ENCODE results near the gene RABGGTA.

Gene RABGGTA

GRCh38 chr14:24308342-24309124 lies 37.1 kb upstream of the RABGGTA start:
- TF ChIP-seq TAF1 (IDR thresholded peaks at IDR 0.05; ENCODE audit: borderline replicate concordance, insufficient read depth, low read length) (no peak), SIN3A (IDR thresholded peaks at IDR 0.05; ENCODE audit: borderline replicate concordance, insufficient read depth, low read length) (no peak), FOXP2 (optimal IDR thresholded peaks at IDR 0.05; ENCODE audit: borderline replicate concordance, extremely low read depth, extremely low read length, insufficient read depth) (no peak), POLR2AphosphoS5 (IDR thresholded peaks at IDR 0.05; ENCODE audit: low read depth, low read length) (no peak), REST (IDR thresholded peaks at IDR 0.05; ENCODE audit: insufficient read depth in 1 of 2, low read depth in 2 of 2, low read length in 2 of 2) (no peak)

- no peak for TF ChIP-seq FOXP2 (optimal IDR thresholded peaks at IDR 0.05; ENCODE audit: borderline replicate concordance, extremely low read depth, extremely low read length, insufficient read depth)
- no peak for TF ChIP-seq POLR2AphosphoS5 (IDR thresholded peaks at IDR 0.05; ENCODE audit: low read depth, low read length)
- no peak for TF ChIP-seq REST (IDR thresholded peaks at IDR 0.05; ENCODE audit: insufficient read depth in 1 of 2, low read depth in 2 of 2, low read length in 2 of 2)
- TF ChIP-seq TAF1 (IDR thresholded peaks at IDR 0.05; ENCODE audit: borderline replicate concordance, insufficient read depth, low read length): no peak
- no peak for TF ChIP-seq SIN3A (IDR thresholded peaks at IDR 0.05; ENCODE audit: borderline replicate concordance, insufficient read depth, low read length)
Measured at GRCh38 chr14:24307575-24308341, 36.4 kb upstream of the RABGGTA start, which contains the start of gene CIDEB. Gene CIDEB, minus strand, starts transcription at chr14:24307977. Its CDS starts 119 bp downstream, at chr14:24307858.

- no peak for TF ChIP-seq TAF1 (IDR thresholded peaks at IDR 0.05; ENCODE audit: borderline replicate concordance, insufficient read depth, low read length)
- no peak for TF ChIP-seq REST (IDR thresholded peaks at IDR 0.05; ENCODE audit: insufficient read depth in 1 of 2, low read depth in 2 of 2, low read length in 2 of 2)
- TF ChIP-seq FOXP2 (optimal IDR thresholded peaks at IDR 0.05; ENCODE audit: borderline replicate concordance, extremely low read depth, extremely low read length, insufficient read depth): no peak
- no peak for TF ChIP-seq SIN3A (IDR thresholded peaks at IDR 0.05; ENCODE audit: borderline replicate concordance, insufficient read depth, low read length)
- TF ChIP-seq POLR2AphosphoS5 (IDR thresholded peaks at IDR 0.05; ENCODE audit: low read depth, low read length): no peak
Measured at GRCh38 chr14:24307156-24307574, 35.8 kb upstream of the RABGGTA start.

- no peak for TF ChIP-seq SIN3A (IDR thresholded peaks at IDR 0.05; ENCODE audit: borderline replicate concordance, insufficient read depth, low read length)
- TF ChIP-seq POLR2AphosphoS5 (IDR thresholded peaks at IDR 0.05; ENCODE audit: low read depth, low read length): no peak
- no peak for TF ChIP-seq TAF1 (IDR thresholded peaks at IDR 0.05; ENCODE audit: borderline replicate concordance, insufficient read depth, low read length)
- no peak for TF ChIP-seq REST (IDR thresholded peaks at IDR 0.05; ENCODE audit: insufficient read depth in 1 of 2, low read depth in 2 of 2, low read length in 2 of 2)
- no peak for TF ChIP-seq FOXP2 (optimal IDR thresholded peaks at IDR 0.05; ENCODE audit: borderline replicate concordance, extremely low read depth, extremely low read length, insufficient read depth)
Measured at GRCh38 chr14:24304019-24304387, 32.6 kb upstream of the RABGGTA start.

All from PFSK-1 (cell line).